H1 (cell line): ENCODE data around the gene PIEZO1. TPM values are rescaled to one million over a fixed set of nuclear protein-coding genes. Genes with fewer than 3 reads are reported as not detected.

Experiments
- CTCF ChIA-PET: fragments of 300-600 bp; sonication (Branson Sonifier 250); formaldehyde crosslinking; loops from one replicate; lab custom pipeline; 2021; ENCODE audit not compliant: partially characterized antibody; lab: Charles Lee
- POLR2A ChIA-PET: fragments of 300-600 bp; sonication (Branson Sonifier 250); formaldehyde crosslinking; loops from one replicate; lab custom pipeline; 2021; ENCODE audit warnings: inconsistent platforms; ENCODE audit not compliant: partially characterized antibody; lab: Charles Lee
- DNase-seq, 2 experiments: peaks; one replicate each; pipeline versions ENCODE4 v3.0.0 to v3.0.0-alpha.2; 2010 to 2022; ENCODE audit warnings: low spot score in 2 of 2, low read depth in 1 of 2, mixed read lengths in 1 of 2
- FAIRE-seq: peaks from 2 replicates; lab custom pipeline; 2011; peaks lifted over from hg19 to GRCh38; lab: Jason Lieb, UNC
- H2AFZ ChIP-seq: 2 replicates; pipeline ENCODE4 v1.8.1; 2012; ENCODE audit warnings: low read length, inconsistent platforms
- H2AK5ac ChIP-seq: 2 replicates; pipeline ENCODE4 v1.6.1; 2013; ENCODE audit warnings: low read depth, low read length
- H2BK120ac ChIP-seq: replicated peaks from 2 replicates; pipeline ENCODE3; 2013; ENCODE audit warnings: low read depth, low read length, inconsistent platforms
- H2BK12ac ChIP-seq: 2 replicates; pipeline ENCODE4 v1.6.1; 2013; ENCODE audit warnings: low read depth, low read length
- H2BK15ac ChIP-seq: 2 replicates; pipeline ENCODE4 v1.6.1; 2013; ENCODE audit warnings: low read length
- H2BK20ac ChIP-seq: 2 replicates; pipeline ENCODE4 v1.6.1; 2013; ENCODE audit warnings: low read length
- H2BK5ac ChIP-seq: 2 replicates; pipeline ENCODE4 v1.6.1; 2013; ENCODE audit warnings: low read depth, low read length
- H3K14ac ChIP-seq: 2 replicates; pipeline ENCODE4 v1.6.1; 2013; ENCODE audit warnings: inconsistent platforms; ENCODE audit not compliant: insufficient read length
- H3K18ac ChIP-seq: 2 replicates; pipeline ENCODE4 v1.6.1; 2013; ENCODE audit warnings: low read length; ENCODE audit errors: extremely low read depth
- H3K23ac ChIP-seq: 2 replicates; pipeline ENCODE4 v1.6.1; 2013; ENCODE audit warnings: inconsistent platforms; ENCODE audit not compliant: insufficient read length
- H3K23me2 ChIP-seq: 2 replicates; pipeline ENCODE4 v1.6.1; 2013; ENCODE audit warnings: low read depth, low read length
- H3K27ac ChIP-seq: 2 replicates; pipeline ENCODE4 v1.6.1; 2011; ENCODE audit warnings: low read depth, low read length, inconsistent platforms
- H3K27me3 ChIP-seq, 4 experiments: replicated peaks in 1 of 4; 1 replicate in 1 of 4; 2 replicates in 3 of 4; pipeline versions ENCODE4 v1.6.1 to v1.8.1; 2011 to 2013; ENCODE audit warnings: low read length in 3 of 4, mild to moderate bottlenecking in 3 of 4, inconsistent platforms in 2 of 4, mixed read lengths in 2 of 4, moderate library complexity in 1 of 4; ENCODE audit not compliant: control insufficient read depth in 3 of 4, insufficient read depth in 3 of 4; ENCODE audit errors: extremely low read depth in 1 of 4
- H3K36me3 ChIP-seq, 4 experiments: 2 replicates each; pipeline versions ENCODE4 v1.6.1 to v1.8.1; 2011 to 2013; ENCODE audit warnings: mild to moderate bottlenecking in 4 of 4, low read length in 3 of 4, moderate library complexity in 2 of 4, control low read depth in 1 of 4, inconsistent platforms in 1 of 4; ENCODE audit not compliant: insufficient read depth in 4 of 4, control insufficient read depth in 2 of 4
- H3K4ac ChIP-seq: replicated peaks from 2 replicates; pipeline ENCODE3; 2013; ENCODE audit warnings: low read length, low read depth, mixed read lengths, inconsistent platforms; ENCODE audit not compliant: insufficient read length
- H3K4me1 ChIP-seq, 4 experiments: replicated peaks in 1 of 4; 1 replicate in 1 of 4; 2 replicates in 3 of 4; pipeline versions ENCODE4 v1.6.1 to v1.8.1; 2011 to 2013; ENCODE audit warnings: low read length in 3 of 4, inconsistent platforms in 2 of 4, mixed read lengths in 1 of 4; ENCODE audit not compliant: insufficient read depth in 4 of 4, control insufficient read depth in 3 of 4
- H3K4me2 ChIP-seq, 2 experiments: 2 replicates each; pipeline versions ENCODE4 v1.6.1 to v1.8.1; 2011 to 2013; ENCODE audit warnings: low read depth in 2 of 2, low read length in 2 of 2, control low read depth in 1 of 2, inconsistent platforms in 1 of 2, mild to moderate bottlenecking in 1 of 2; ENCODE audit not compliant: insufficient read depth in 1 of 2
- H3K4me3 ChIP-seq, 4 experiments: fragments of 200-600, 300-600 bp in 1 of 4; sonication (generic), shearing (Covaris generic), sonication (Bioruptor Twin) in 1 of 4; 2 replicates each; pipeline versions ENCODE4 v1.5.1 to v1.8.1; 2011 to 2016; ENCODE audit warnings: low read length in 4 of 4, low read depth in 3 of 4, control low read depth in 2 of 4, inconsistent platforms in 2 of 4, mild to moderate bottlenecking in 2 of 4, mixed read lengths in 1 of 4, moderate library complexity in 1 of 4; ENCODE audit not compliant: insufficient read depth in 2 of 4; ENCODE audit errors: extremely low read depth in 1 of 4
- H3K56ac ChIP-seq: replicated peaks from 2 replicates; pipeline ENCODE3; 2013; ENCODE audit warnings: low read depth, mild to moderate bottlenecking, mixed read lengths, low read length, inconsistent platforms; ENCODE audit not compliant: insufficient read length
- H3K79me1 ChIP-seq: 2 replicates; pipeline ENCODE4 v1.6.1; 2013; ENCODE audit warnings: low read depth, low read length, control low read depth
- H3K79me2 ChIP-seq, 2 experiments: 2 replicates each; pipeline versions ENCODE4 v1.6.1 to v1.8.1; 2012 to 2013; ENCODE audit warnings: low read length in 2 of 2, mild to moderate bottlenecking in 2 of 2, inconsistent platforms in 1 of 2; ENCODE audit not compliant: insufficient read depth in 2 of 2, control insufficient read depth in 1 of 2
- H3K9ac ChIP-seq, 4 experiments: replicated peaks in 1 of 4; 1 replicate in 1 of 4; 2 replicates in 3 of 4; pipeline versions ENCODE4 v1.6.1 to v1.8.1; 2011 to 2013; ENCODE audit warnings: low read depth in 3 of 4, low read length in 3 of 4, control low read depth in 2 of 4, mild to moderate bottlenecking in 2 of 4, moderate library complexity in 2 of 4, inconsistent platforms in 1 of 4; ENCODE audit errors: extremely low read depth in 1 of 4
- H3K9me3 ChIP-seq, 2 experiments: 2 replicates each; pipeline versions ENCODE4 v1.6.1 to v1.8.1; 2012 to 2013; ENCODE audit warnings: mild to moderate bottlenecking in 2 of 2, moderate library complexity in 2 of 2, control low read depth in 1 of 2, inconsistent platforms in 1 of 2, low read depth in 1 of 2, low read length in 1 of 2, mixed read lengths in 1 of 2; ENCODE audit not compliant: insufficient read depth in 2 of 2
- H4K20me1 ChIP-seq, 2 experiments: replicated peaks in 1 of 2; 2 replicates each; pipeline versions ENCODE3 to v1.8.1; 2011 to 2013; ENCODE audit warnings: inconsistent platforms in 2 of 2, low read length in 2 of 2, mild to moderate bottlenecking in 1 of 2; ENCODE audit not compliant: insufficient read depth in 2 of 2, control insufficient read depth in 1 of 2
- H4K5ac ChIP-seq: 2 replicates; pipeline ENCODE4 v1.6.1; 2013; ENCODE audit warnings: low read length, low read depth, mixed read lengths, inconsistent platforms; ENCODE audit not compliant: insufficient read length
- H4K8ac ChIP-seq: 2 replicates; pipeline ENCODE4 v1.8.0; 2013; ENCODE audit warnings: mild to moderate bottlenecking, moderate library complexity, low read length, inconsistent platforms; ENCODE audit not compliant: insufficient read depth; ENCODE audit errors: extremely low read depth
- H4K91ac ChIP-seq: replicated peaks from 2 replicates; pipeline ENCODE3; 2013; ENCODE audit warnings: low read length, mixed read lengths, inconsistent platforms; ENCODE audit not compliant: insufficient read length
- ASH2L ChIP-seq: fragments of 200-600, 300-600 bp; sonication (generic); IDR thresholded peaks from one replicate; pipeline ENCODE4 v1.7.1; 2017; ENCODE audit warnings: low read length
- BACH1 ChIP-seq: IDR thresholded peaks from 2 replicates; pipeline ENCODE4 v1.6.1; 2012; ENCODE audit warnings: low read length, improper control_type of control experiment
- E2F6 ChIP-seq: IDR thresholded peaks from 2 replicates; pipeline ENCODE4 v1.6.1; 2012; ENCODE audit warnings: inconsistent platforms
- FOSL1 ChIP-seq: IDR thresholded peaks from 2 replicates; pipeline ENCODE4 v1.6.1; 2011; ENCODE audit warnings: mild to moderate bottlenecking, low read depth, low read length, moderate library complexity; ENCODE audit not compliant: insufficient read depth
- RAD21 ChIP-seq, 2 experiments: IDR thresholded peaks in 1 of 2; conservative IDR thresholded peaks in 1 of 2; 2 replicates each; pipeline ENCODE4 v1.6.1; 2011; ENCODE audit warnings: low read depth in 2 of 2, low read length in 2 of 2, improper control_type of control experiment in 1 of 2, inconsistent platforms in 1 of 2, mild to moderate bottlenecking in 1 of 2, moderate library complexity in 1 of 2
- SP1 ChIP-seq: IDR thresholded peaks from 2 replicates; pipeline ENCODE4 v1.6.1; 2011; ENCODE audit warnings: low read depth, low read length
- SP2 ChIP-seq: IDR thresholded peaks from 2 replicates; pipeline ENCODE4 v1.6.1; 2012; ENCODE audit warnings: mild to moderate bottlenecking, low read length, inconsistent platforms
- WGBS, 2 experiments: shearing (Covaris generic) in 1 of 2; methylation state at CpG; one replicate each; pipeline versions ENCODE4 v1.1.6 to v1.1.7; 2013 to 2015; ENCODE audit warnings: low lambda C conversion rate in 2 of 2, mixed read lengths in 2 of 2, inconsistent platforms in 1 of 2, low coverage in 1 of 2, missing lambda C conversion rate in 1 of 2; ENCODE audit not compliant: insufficient replicate concordance in 2 of 2, insufficient coverage in 1 of 2, insufficient read length in 1 of 2; ENCODE audit errors: extremely low coverage in 1 of 2, missing lambda C conversion rate in 1 of 2; 5-methylcytosine and 5-hydroxymethylcytosine counted together
- polyA plus RNA-seq, 7 experiments: library from polyadenylated mRNA; depleted of rRNA in 3 of 7; stranded (reverse) in 5 of 7; unstranded in 2 of 7; fragments of >200 nt in 5 of 7; fragments of 200-250 nt in 2 of 7; gene quantifications; 1 replicate in 5 of 7; 2 replicates in 1 of 7; 4 replicates in 1 of 7; pipeline versions ENCODE4 v1.2.1 to v1.2.3, GENCODE V29; 2011 to 2013; ENCODE audit warnings: missing spikeins in 2 of 7, mixed read lengths in 2 of 7
- total RNA-seq: library from RNA; stranded (reverse); fragmentation: NEBNext Ultra II Directional; extraction: Animal tissue kit (Norgen Biotek cat#: 25700); gene quantifications from 2 replicates; pipeline ENCODE4 v1.2.1, GENCODE V29; 2021
- TF ChIP-seq, protein P1 (sequence below), 3 experiments: IDR thresholded peaks; 1 replicate in 2 of 3; 2 replicates in 1 of 3; pipeline versions ENCODE4 v1.5.1 to v1.6.1; 2011; ENCODE audit warnings: low read length in 3 of 3, mild to moderate bottlenecking in 3 of 3, inconsistent platforms in 2 of 3, low read depth in 1 of 3, moderate library complexity in 1 of 3; ENCODE audit not compliant: insufficient read depth in 1 of 3; ENCODE audit errors: control extremely low read depth in 1 of 3

Gene PIEZO1
- total and polyA plus RNA-seq, 2 of the 8 experiments (the other 6 are each of a cell fraction or from before 2014, with no cell fraction given), result 42.3 to 67.5 TPM

DNA sequence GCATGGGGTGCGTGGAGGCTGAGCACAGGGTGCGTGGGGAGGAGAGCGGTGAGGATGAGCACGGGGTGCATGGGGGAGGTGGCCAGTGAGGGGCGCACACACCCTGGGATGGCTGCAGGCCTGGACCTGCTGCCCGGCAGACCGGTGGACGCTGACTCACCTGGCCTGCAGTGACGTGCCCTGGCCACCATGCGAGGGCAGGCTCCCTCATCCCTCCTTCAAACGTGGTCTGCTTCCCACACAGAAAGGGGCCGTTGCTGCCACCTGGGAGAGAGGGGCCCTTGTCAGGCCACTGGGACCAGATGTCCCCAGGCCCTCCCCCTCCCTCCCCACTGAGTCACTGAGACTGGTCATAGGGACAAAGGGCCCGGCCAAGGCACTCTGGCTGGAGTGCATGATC lies 46.8 kb upstream of the PIEZO1 start:
- Histone ChIP-seq H3K4me3 (no peak overlapping the region), H3K9ac (no peak overlapping the region), H3K79me1 (0 out of 2 replicates have a peak, but pooled peaks cover 3% of the 10 kb centered on the region), H4K5ac (no peak overlapping the region), H3K4ac (no peak overlapping the region), H2AFZ (no peak overlapping the region), H3K36me3 (0 out of 8 replicates have a peak, but pooled peaks cover 0 to 3% (median under 1%) of the 10 kb centered on the region in 4 experiments), H3K9me3 (no peaks in the 10 kb centered on the region), H3K14ac (no peak overlapping the region), H2BK15ac (no peak overlapping the region), H3K56ac (no peak overlapping the region), H3K18ac (no peak overlapping the region; the same call in 1 of the 2 replicates), H2BK12ac (no peak overlapping the region), H3K4me2 (no peak overlapping the region), H2BK5ac (no peak overlapping the region), H3K4me1 (0 out of 7 replicates have a peak, but pooled peaks cover 0 to 2% (median 0%) of the 10 kb centered on the region in 4 experiments), H3K79me2 (no peaks in the 10 kb centered on the region), H4K8ac (peak overlapping the region; percentile 35; the same call in 1 of the 2 replicates), H3K23me2 (no peaks in the 10 kb centered on the region), H2BK120ac (no peak overlapping the region), H3K27ac (no peak overlapping the region), H3K23ac (no peak overlapping the region), H4K20me1 (peaks cover 1 to 2% of the 10 kb centered on the region in 2 experiments), H2BK20ac (no peak overlapping the region), H3K27me3 (no peaks in the 10 kb centered on the region), H4K91ac (no peak overlapping the region), H2AK5ac (no peak overlapping the region)
- DNase-seq (no peak), FAIRE-seq (no peak)
- WGBS, 2 experiments, result 87% methylated on average over 11 of the region's 13 CpGs; no CpG with 5 or more reads in 1 of the 2 experiments
- ChIA-PET CTCF (interaction anchor here (1.6 to 1.9 kb wide), 2 partner anchors 12 to 19 kb away, joined by 5 to 10 read pairs; no protein-coding TSS in a partner anchor), POLR2A (no interaction called here)
- TF ChIP-seq, protein P1, sequence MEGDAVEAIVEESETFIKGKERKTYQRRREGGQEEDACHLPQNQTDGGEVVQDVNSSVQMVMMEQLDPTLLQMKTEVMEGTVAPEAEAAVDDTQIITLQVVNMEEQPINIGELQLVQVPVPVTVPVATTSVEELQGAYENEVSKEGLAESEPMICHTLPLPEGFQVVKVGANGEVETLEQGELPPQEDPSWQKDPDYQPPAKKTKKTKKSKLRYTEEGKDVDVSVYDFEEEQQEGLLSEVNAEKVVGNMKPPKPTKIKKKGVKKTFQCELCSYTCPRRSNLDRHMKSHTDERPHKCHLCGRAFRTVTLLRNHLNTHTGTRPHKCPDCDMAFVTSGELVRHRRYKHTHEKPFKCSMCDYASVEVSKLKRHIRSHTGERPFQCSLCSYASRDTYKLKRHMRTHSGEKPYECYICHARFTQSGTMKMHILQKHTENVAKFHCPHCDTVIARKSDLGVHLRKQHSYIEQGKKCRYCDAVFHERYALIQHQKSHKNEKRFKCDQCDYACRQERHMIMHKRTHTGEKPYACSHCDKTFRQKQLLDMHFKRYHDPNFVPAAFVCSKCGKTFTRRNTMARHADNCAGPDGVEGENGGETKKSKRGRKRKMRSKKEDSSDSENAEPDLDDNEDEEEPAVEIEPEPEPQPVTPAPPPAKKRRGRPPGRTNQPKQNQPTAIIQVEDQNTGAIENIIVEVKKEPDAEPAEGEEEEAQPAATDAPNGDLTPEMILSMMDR (IDR thresholded peaks at IDR 0.05; ENCODE audit: control extremely low read depth in 1 of 3, insufficient read depth in 1 of 3, low read depth in 1 of 3, low read length in 3 of 3), result peak in 2 of 3 experiments; percentile 28 to 53; a peak in 2 of 4 replicates
- TF ChIP-seq ASH2L (no peak), E2F6 (no peak), RAD21 (IDR thresholded peaks at IDR 0.05 in 1 of 2, conservative IDR thresholded peaks at IDR 0.05 in 1 of 2; ENCODE audit: low read depth in 2 of 2, low read length in 2 of 2) (peak; percentile 13 to 14; a peak in 1 of 4 replicates), FOSL1 (no peak), BACH1 (no peak), SP2 (no peak), SP1 (no peak)
